ENCODE measurements around the gene RGPD5. TPM values are rescaled to one million over a fixed set of nuclear protein-coding genes. Genes with fewer than 3 reads are reported as not detected.

The RGPD5 gene
- total RNA-seq: 55.9 and 61.6 TPM in 2 replicates

GRCh38 chr2:109794074-109794737 lies at the start of gene RGPD5:
Gene RGPD5 (plus strand): TSS chr2:109794305. CDS start chr2:109794466, 161 bp downstream.

DNA sequence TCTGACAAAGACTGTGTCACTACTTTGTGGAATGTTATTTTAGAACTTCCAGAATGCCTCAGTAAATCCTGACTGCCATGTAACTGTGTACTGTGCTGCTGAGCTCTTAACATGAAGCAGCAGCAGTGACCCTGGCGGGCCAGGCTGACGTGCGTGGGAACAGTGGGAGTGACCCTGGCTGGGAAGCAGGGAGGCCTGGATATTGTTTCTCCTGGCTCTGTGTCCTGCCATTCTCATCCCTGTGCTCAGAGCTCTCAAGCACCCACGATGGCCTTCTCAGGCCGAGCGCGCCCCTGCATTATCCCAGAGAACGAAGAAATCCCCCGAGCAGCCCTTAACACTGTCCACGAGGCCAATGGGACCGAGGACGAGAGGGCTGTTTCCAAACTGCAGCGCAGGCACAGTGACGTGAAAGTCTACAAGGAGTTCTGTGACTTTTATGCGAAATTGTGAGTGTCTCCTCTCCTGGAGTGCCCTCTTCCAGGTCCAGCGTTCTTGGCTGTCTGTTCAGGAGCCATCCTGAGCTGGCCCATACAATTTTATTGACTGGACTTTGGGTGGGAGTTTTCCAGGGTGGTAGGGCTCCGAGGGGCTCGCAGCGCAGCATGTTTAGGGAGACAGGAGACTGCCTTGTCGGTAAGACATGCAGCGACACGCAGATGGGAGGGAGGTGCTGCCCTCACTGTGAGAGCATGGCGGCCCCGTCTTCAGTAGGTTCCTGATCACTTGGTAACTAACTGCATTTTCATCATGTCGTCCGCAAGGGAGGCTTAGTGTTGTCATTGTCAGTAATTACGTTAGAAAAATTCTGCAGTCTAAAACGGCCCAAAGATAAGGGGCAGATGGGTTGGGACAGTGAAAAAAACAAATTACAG lies 104.6 kb downstream of the RGPD5 start, which contains the start of gene LIMS3:
LIMS3 (plus strand) TSS at position 227 of the 875 bp plus-strand sequence; CDS start at position 268, 41 bp downstream.

Other genes with a start within 250 kb of the RGPD5 start
- 183 and 206 TPM in 2 replicates for gene SEPTIN10, start 180.3 kb upstream of the RGPD5 start, total RNA-seq
- 27.0 and 29.5 TPM in 2 replicates for gene SOWAHC, start 179.9 kb upstream of the RGPD5 start, total RNA-seq
- 0.78 and 2.1 TPM in 2 replicates for gene LIMS3, start 104.4 kb downstream of the RGPD5 start, total RNA-seq

Data from articular chondrocyte of knee joint (primary cell).